ENCODE results near the gene TMEM272. TPM values are rescaled to one million over a fixed set of nuclear protein-coding genes. Genes with fewer than 3 reads are reported as not detected.

The TMEM272 gene
- total RNA-seq, 2 experiments from 2014 or later = 0.18 to 0.32 TPM

DNA sequence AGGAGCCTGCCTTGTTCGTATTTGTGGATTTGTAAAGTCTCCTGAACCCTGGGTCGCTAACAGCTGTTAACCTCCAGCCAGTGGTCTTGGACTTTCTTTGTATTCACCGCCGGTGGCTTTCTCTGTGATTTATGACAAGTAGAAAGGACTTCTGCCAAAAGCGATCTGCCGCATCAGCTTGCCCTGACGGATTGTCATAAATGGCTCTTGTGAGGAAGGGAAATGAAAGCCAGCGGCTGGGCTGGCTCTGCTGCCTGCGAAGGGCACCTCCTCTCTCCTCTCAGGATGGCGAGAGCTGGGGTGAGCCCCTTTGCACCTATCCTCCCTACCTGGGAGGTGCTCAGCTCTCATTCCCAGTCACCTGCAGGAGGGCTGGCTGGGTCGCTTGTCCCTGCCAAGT is 66.6 kb downstream of the TMEM272 start:
- Mint-ChIP-seq H3K4me1 (ENCODE audit: low read depth) (no peaks in the 10 kb centered on the region), H3K27me3 (no peaks in the 10 kb centered on the region), H3K27ac (no peak overlapping the region), H3K9me3 (no peaks in the 10 kb centered on the region), H3K4me3 (no peak overlapping the region), H3K36me3 (ENCODE audit: low read depth) (no peaks in the 10 kb centered on the region)
- DNase-seq (no peak), ATAC-seq (no peak)
- CTCF ChIA-PET = no interaction called here
- POLR2A ChIA-PET = no interaction called here
- intact Hi-C loops (cut with micrococcal nuclease) = no loop called here
- TF ChIP-seq, protein P1, sequence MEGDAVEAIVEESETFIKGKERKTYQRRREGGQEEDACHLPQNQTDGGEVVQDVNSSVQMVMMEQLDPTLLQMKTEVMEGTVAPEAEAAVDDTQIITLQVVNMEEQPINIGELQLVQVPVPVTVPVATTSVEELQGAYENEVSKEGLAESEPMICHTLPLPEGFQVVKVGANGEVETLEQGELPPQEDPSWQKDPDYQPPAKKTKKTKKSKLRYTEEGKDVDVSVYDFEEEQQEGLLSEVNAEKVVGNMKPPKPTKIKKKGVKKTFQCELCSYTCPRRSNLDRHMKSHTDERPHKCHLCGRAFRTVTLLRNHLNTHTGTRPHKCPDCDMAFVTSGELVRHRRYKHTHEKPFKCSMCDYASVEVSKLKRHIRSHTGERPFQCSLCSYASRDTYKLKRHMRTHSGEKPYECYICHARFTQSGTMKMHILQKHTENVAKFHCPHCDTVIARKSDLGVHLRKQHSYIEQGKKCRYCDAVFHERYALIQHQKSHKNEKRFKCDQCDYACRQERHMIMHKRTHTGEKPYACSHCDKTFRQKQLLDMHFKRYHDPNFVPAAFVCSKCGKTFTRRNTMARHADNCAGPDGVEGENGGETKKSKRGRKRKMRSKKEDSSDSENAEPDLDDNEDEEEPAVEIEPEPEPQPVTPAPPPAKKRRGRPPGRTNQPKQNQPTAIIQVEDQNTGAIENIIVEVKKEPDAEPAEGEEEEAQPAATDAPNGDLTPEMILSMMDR (IDR thresholded peaks at IDR 0.05) = no peak

DNA sequence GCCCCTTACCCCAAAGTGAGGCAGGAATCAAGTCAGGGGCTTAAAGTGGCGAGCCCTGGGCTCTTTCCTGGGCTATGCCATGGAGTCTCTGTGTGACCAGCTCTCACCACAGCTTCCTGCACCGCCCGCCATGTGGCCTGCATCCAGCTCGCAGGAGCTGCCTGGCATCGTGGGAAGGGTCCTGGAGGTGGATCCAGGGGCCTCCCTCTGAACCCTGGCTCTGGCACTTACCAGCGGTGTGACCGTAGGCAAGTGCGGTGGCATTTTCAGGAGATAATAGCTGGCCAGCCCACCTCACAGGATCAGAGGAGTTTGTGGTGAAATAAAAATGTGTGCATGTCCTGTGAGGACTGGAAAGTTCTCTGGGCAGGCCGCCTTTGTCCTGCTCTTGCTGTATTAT is 67.1 kb downstream of the TMEM272 start:
- intact Hi-C loops (cut with micrococcal nuclease) = no loop called here
- Mint-ChIP-seq H3K36me3 (ENCODE audit: low read depth) (no peaks in the 10 kb centered on the region), H3K9me3 (no peaks in the 10 kb centered on the region), H3K27ac (no peak overlapping the region), H3K4me1 (ENCODE audit: low read depth) (no peaks in the 10 kb centered on the region), H3K4me3 (no peak overlapping the region), H3K27me3 (no peaks in the 10 kb centered on the region)
- ChIA-PET CTCF (no interaction called here), POLR2A (no interaction called here)
- ATAC-seq (no peak), DNase-seq (no peak)
- TF ChIP-seq, protein P1 (IDR thresholded peaks at IDR 0.05) = no peak

DNA sequence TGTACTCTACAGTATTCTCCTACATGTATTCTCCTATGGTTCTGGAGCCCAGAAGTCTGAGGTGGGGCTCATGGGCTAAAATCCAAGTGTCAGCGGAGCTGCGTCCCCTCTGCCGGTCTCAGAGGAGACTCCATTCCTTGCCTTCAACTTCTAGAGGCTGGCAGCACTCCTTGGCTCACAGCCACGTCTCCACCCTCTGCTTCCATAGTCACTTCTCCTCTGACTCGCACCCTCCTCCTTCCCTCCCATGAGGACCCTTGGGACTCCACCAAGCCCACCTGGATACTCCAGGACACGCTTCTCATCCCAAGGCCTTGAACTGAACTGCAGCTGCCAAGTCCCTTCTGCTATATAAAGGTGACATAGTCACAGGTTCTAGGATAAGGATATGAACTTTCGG is 68.8 kb downstream of the TMEM272 start:
- ChIA-PET CTCF (no interaction called here), POLR2A (no interaction called here)
- intact Hi-C loops (cut with micrococcal nuclease) = no loop called here
- no peak for ATAC-seq
- Mint-ChIP-seq H3K27me3 (no peaks in the 10 kb centered on the region), H3K4me1 (ENCODE audit: low read depth) (no peaks in the 10 kb centered on the region), H3K36me3 (ENCODE audit: low read depth) (no peaks in the 10 kb centered on the region), H3K4me3 (no peak overlapping the region), H3K27ac (no peak overlapping the region), H3K9me3 (no peaks in the 10 kb centered on the region)
- TF ChIP-seq, protein P1 (IDR thresholded peaks at IDR 0.05) = no peak
- no peak for DNase-seq

DNA sequence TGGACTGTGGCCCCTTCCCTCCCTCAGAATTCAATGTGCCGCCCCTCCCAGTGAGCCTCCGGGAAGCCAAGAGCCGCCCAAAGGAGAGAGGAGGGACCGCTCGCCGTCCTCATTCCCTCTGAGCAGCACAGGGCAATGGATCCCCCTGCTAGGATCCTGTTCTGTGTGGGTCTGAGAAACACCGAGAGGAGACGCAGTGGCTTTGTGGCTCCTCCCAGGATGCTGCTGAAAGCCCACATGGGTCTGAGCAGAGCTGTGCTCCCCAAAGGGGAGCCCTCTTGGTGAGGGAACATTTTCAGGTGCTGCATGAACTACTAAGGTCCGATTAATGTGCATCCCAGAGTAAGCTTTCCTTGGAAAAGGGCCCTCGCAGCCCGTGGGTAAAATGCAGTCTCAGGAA is 71.5 kb downstream of the TMEM272 start:
- intact Hi-C loops (cut with micrococcal nuclease) = no loop called here
- CTCF ChIA-PET = no interaction called here
- Mint-ChIP-seq H3K36me3 (ENCODE audit: low read depth) (no peaks in the 10 kb centered on the region), H3K4me1 (ENCODE audit: low read depth) (no peaks in the 10 kb centered on the region), H3K27ac (no peak overlapping the region), H3K9me3 (no peaks in the 10 kb centered on the region), H3K4me3 (no peak overlapping the region), H3K27me3 (no peaks in the 10 kb centered on the region)
- POLR2A ChIA-PET = no interaction called here
- DNase-seq = no peak
- ATAC-seq = no peak
- TF ChIP-seq, protein P1 (IDR thresholded peaks at IDR 0.05) = no peak

DNA sequence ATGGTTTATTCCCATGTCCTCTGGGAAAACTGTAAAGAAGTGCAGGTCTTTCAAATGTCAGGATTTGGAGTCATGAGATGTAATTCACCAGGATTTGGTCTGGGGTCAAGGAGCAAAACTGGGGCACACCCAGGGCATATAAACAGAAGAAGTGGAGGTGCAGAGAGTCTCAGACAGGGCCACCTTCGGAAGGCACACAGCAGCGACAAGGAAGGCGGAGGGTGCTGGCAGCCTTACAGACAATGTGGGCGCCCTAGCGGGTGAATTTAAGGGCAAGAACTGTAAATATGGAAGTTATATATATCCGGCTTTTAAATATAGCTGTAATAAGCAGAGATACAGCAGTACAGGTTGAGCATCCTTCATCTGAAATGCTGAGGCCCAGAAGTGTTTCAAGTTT is 72.2 kb downstream of the TMEM272 start:
- TF ChIP-seq, protein P1 (IDR thresholded peaks at IDR 0.05) = no peak
- Mint-ChIP-seq H3K36me3 (ENCODE audit: low read depth) (no peaks in the 10 kb centered on the region), H3K27me3 (no peaks in the 10 kb centered on the region), H3K4me3 (no peak overlapping the region), H3K4me1 (ENCODE audit: low read depth) (no peaks in the 10 kb centered on the region), H3K27ac (no peak overlapping the region), H3K9me3 (no peaks in the 10 kb centered on the region)
- POLR2A ChIA-PET = no interaction called here
- CTCF ChIA-PET = interaction anchor here (1.2 kb wide), 1 partner anchor 25 kb away, joined by 3 read pairs; no protein-coding TSS in a partner anchor
- intact Hi-C loops (cut with micrococcal nuclease) = no loop called here
- DNase-seq = no peak
- no peak for ATAC-seq

All from activated CD8-positive, alpha-beta T cell treated with anti-CD3 and anti-CD28 coated beads for 36 hours (primary cell).